EH (cell line): Measurements from ENCODE around the gene ZNF764.
"Not testable (repeated sequence)": the region's sequence is repeated elsewhere in the genome, so short reads cannot be mapped to it uniquely, and the experiment has no call there.

ENCODE experiments used
- DNase-seq: peaks from one replicate; pipeline ENCODE4 v3.0.0-alpha.2; 2015; ENCODE audit warnings: low read depth

The ZNF764 gene

GRCh38 chr16:30548416-30549253, 9.5 kb downstream of the ZNF764 start:
- no peak for DNase-seq

- no peak for DNase-seq
Observed at GRCh38 chr16:30546115-30546514, 12.1 kb downstream of the ZNF764 start.

GRCh38 chr16:30543067-30543466, 15.1 kb downstream of the ZNF764 start:
- no peak for DNase-seq

- peak; percentile 76 for DNase-seq
Observed at GRCh38 chr16:30541502-30542329, 16.5 kb downstream of the ZNF764 start.

GRCh38 chr16:30540916-30541464, 17.2 kb downstream of the ZNF764 start:
- DNase-seq = not testable (repeated sequence)

GRCh38 chr16:30539986-30540526, 18.1 kb downstream of the ZNF764 start:
- not testable (repeated sequence) for DNase-seq

GRCh38 chr16:30539000-30539964, 18.9 kb downstream of the ZNF764 start:
- DNase-seq = no peak

- DNase-seq = not testable (repeated sequence)
Observed at GRCh38 chr16:30536391-30537024, 21.7 kb downstream of the ZNF764 start.

- peak; percentile 79 for DNase-seq
Observed at GRCh38 chr16:30535777-30536190, 22.4 kb downstream of the ZNF764 start.

- DNase-seq = no peak
Observed at GRCh38 chr16:30535106-30535776, 22.9 kb downstream of the ZNF764 start.

- DNase-seq = peak; percentile 80
Observed at GRCh38 chr16:30534368-30535105, 23.6 kb downstream of the ZNF764 start, which contains the start of gene ZNF747. TSS of gene ZNF747 (minus strand) at chr16:30534858. CDS start at chr16:30534679, 179 bp downstream.

GRCh38 chr16:30533748-30534367, 24.3 kb downstream of the ZNF764 start:
- peak; percentile 10 for DNase-seq

GRCh38 chr16:30533146-30533522, 25.0 kb downstream of the ZNF764 start:
- no peak for DNase-seq

- no peak for DNase-seq
Observed at GRCh38 chr16:30532285-30533145, 25.7 kb downstream of the ZNF764 start.

- DNase-seq = no peak
Observed at GRCh38 chr16:30530163-30531037, 27.8 kb downstream of the ZNF764 start.

GRCh38 chr16:30528799-30529457, 29.2 kb downstream of the ZNF764 start:
- no peak for DNase-seq
